Liver (tissue), 9 donors: ENCODE data around the gene DIAPH2. TPM values are rescaled to one million over a fixed set of nuclear protein-coding genes. Genes with fewer than 3 reads are reported as not detected.

Experiments
- DNase-seq: peaks from one replicate; pipeline ENCODE4 v3.0.0-alpha.2; 2017; ENCODE audit warnings: low spot score
- H3K27ac ChIP-seq, 2 donors: one replicate each; pipeline ENCODE4 v1.7.0; 2013; ENCODE audit warnings: inconsistent platforms in 2 of 2, low read length in 2 of 2, control low read depth in 1 of 2, low read depth in 1 of 2, mild to moderate bottlenecking in 1 of 2
- H3K27me3 ChIP-seq, 4 donors: one replicate each; pipeline versions ENCODE4 v1.6.1 to v1.7.0; 2013; ENCODE audit warnings: low read length in 3 of 4, inconsistent platforms in 1 of 4, mild to moderate bottlenecking in 1 of 4, moderate library complexity in 1 of 4; ENCODE audit not compliant: control insufficient read depth in 4 of 4, insufficient read depth in 4 of 4
- H3K36me3 ChIP-seq, 4 donors: one replicate each; pipeline versions ENCODE4 v1.6.1 to v1.7.0; 2013; ENCODE audit warnings: low read length in 3 of 4, mild to moderate bottlenecking in 3 of 4, low read depth in 1 of 4, moderate library complexity in 1 of 4; ENCODE audit not compliant: control insufficient read depth in 4 of 4, insufficient read depth in 3 of 4
- H3K4me1 ChIP-seq, 4 donors: one replicate each; pipeline versions ENCODE4 v1.6.1 to v1.7.0; 2013; ENCODE audit warnings: low read length in 3 of 4, mild to moderate bottlenecking in 3 of 4, moderate library complexity in 1 of 4; ENCODE audit not compliant: control insufficient read depth in 4 of 4, insufficient read depth in 4 of 4
- H3K4me3 ChIP-seq, 3 donors: one replicate each; pipeline versions ENCODE4 v1.6.1 to v1.7.0; 2013; ENCODE audit warnings: low read length in 3 of 3, control low read depth in 1 of 3, low read depth in 1 of 3, mild to moderate bottlenecking in 1 of 3
- H3K9ac ChIP-seq, 2 donors: one replicate each; pipeline ENCODE4 v1.7.0; 2013; ENCODE audit warnings: low read length in 2 of 2, mild to moderate bottlenecking in 2 of 2, moderate library complexity in 2 of 2, control low read depth in 1 of 2, low read depth in 1 of 2
- H3K9me3 ChIP-seq, 4 donors: one replicate each; pipeline versions ENCODE4 v1.6.1 to v1.7.0; 2013; ENCODE audit warnings: low read length in 3 of 4; ENCODE audit not compliant: control insufficient read depth in 4 of 4
- CTCF ChIP-seq: fragments of 150-350 bp; IDR thresholded peaks from 2 replicates; pipeline ENCODE4 v1.5.1; 2017; ENCODE audit warnings: improper control_type of control experiment, low read depth, low read length; ENCODE audit not compliant: missing input control
- EGR1 ChIP-seq, 2 donors: IDR thresholded peaks; 2 replicates each; pipeline ENCODE4 v1.6.1; 2016 to 2018; ENCODE audit warnings: antibody characterized with exemption in 2 of 2, low read depth in 2 of 2
- FOXA1 ChIP-seq: IDR thresholded peaks from 2 replicates; pipeline ENCODE4 v1.6.1; 2016; ENCODE audit warnings: antibody characterized with exemption
- FOXA2 ChIP-seq: IDR thresholded peaks from 2 replicates; pipeline ENCODE4 v1.6.1; 2016; ENCODE audit warnings: antibody characterized with exemption
- GABPA ChIP-seq, 2 donors: IDR thresholded peaks in 1 of 2; conservative IDR thresholded peaks in 1 of 2; 2 replicates each; pipeline ENCODE4 v1.6.1; 2016; ENCODE audit warnings: antibody characterized with exemption in 2 of 2, mild to moderate bottlenecking in 1 of 2, moderate library complexity in 1 of 2
- HNF4A ChIP-seq, 2 donors: conservative IDR thresholded peaks; 2 replicates each; pipeline ENCODE4 v1.6.1; 2016; ENCODE audit warnings: antibody characterized with exemption in 2 of 2, mild to moderate bottlenecking in 2 of 2
- HNF4G ChIP-seq: IDR thresholded peaks from 2 replicates; pipeline ENCODE4 v1.6.1; 2016; ENCODE audit warnings: antibody characterized with exemption
- JUND ChIP-seq, 2 donors: IDR thresholded peaks; 2 replicates each; pipeline ENCODE4 v1.6.1; 2016; ENCODE audit warnings: antibody characterized with exemption in 2 of 2
- MAX ChIP-seq: IDR thresholded peaks from 2 replicates; pipeline ENCODE4 v1.6.1; 2016; ENCODE audit warnings: antibody characterized with exemption
- NR2F2 ChIP-seq: IDR thresholded peaks from 2 replicates; pipeline ENCODE4 v1.6.1; 2016; ENCODE audit warnings: antibody characterized with exemption
- RAD21 ChIP-seq, 2 donors: IDR thresholded peaks; 2 replicates each; pipeline ENCODE4 v1.6.1; 2016; ENCODE audit warnings: antibody characterized with exemption in 2 of 2, mild to moderate bottlenecking in 2 of 2
- REST ChIP-seq: IDR thresholded peaks from 2 replicates; pipeline ENCODE4 v1.6.1; 2016; ENCODE audit warnings: antibody characterized with exemption, mild to moderate bottlenecking
- RXRA ChIP-seq, 2 donors: IDR thresholded peaks; 2 replicates each; pipeline ENCODE4 v1.6.1; 2017 to 2018; ENCODE audit warnings: antibody characterized with exemption in 2 of 2, mild to moderate bottlenecking in 1 of 2
- SP1 ChIP-seq: IDR thresholded peaks from 2 replicates; pipeline ENCODE4 v1.6.1; 2018; ENCODE audit warnings: antibody characterized with exemption, mild to moderate bottlenecking
- TAF1 ChIP-seq: conservative IDR thresholded peaks from 2 replicates; pipeline ENCODE4 v1.6.1; 2016; ENCODE audit warnings: antibody characterized with exemption, mild to moderate bottlenecking
- YY1 ChIP-seq: IDR thresholded peaks from 2 replicates; pipeline ENCODE4 v1.6.1; 2016; ENCODE audit warnings: antibody characterized with exemption, mild to moderate bottlenecking
- ZBTB33 ChIP-seq: IDR thresholded peaks from 2 replicates; pipeline ENCODE4 v1.6.1; 2016; ENCODE audit warnings: antibody characterized with exemption
- WGBS: extraction: QIAGEN DNeasy Blood & Tissue Kit; methylation state at CpG from one replicate; pipeline ENCODE4 v1.1.7; 2013; 5-methylcytosine and 5-hydroxymethylcytosine counted together
- polyA plus RNA-seq, 2 donors: library from polyadenylated mRNA; stranded (reverse) in 1 of 2; unstranded in 1 of 2; fragments of 200-250 nt in 1 of 2; fragments of >200 nt in 1 of 2; fragmentation: Nextera tagmentation in 1 of 2; extraction: Ambion mirVana in 1 of 2; gene quantifications; one replicate each; pipeline versions ENCODE4 v1.2.1 to v1.2.3, GENCODE V29; 2013 to 2015
- total RNA-seq, 2 donors: library from RNA; depleted of rRNA; stranded (reverse); fragments of >200 nt; gene quantifications; one replicate each; pipeline ENCODE4 v1.2.3, GENCODE V29; 2014
- donor health status: healthy.
- donor health status: healthy.
- donor health status: healthy.
- donor health status: healthy.
- donor health status: healthy.

Gene DIAPH2
- total and polyA plus RNA-seq, 4 donors = 2.7 to 16.6 (median 5.3) TPM

GRCh38 chrX:96696462-96696861 lies 11.8 kb downstream of the DIAPH2 start:
- Histone ChIP-seq H3K9me3 (no peaks in the 10 kb centered on the region), H3K9ac (no peak overlapping the region), H3K36me3 (no peaks in the 10 kb centered on the region), H3K4me1 (peaks cover 5 to 14% (median 14%) of the 10 kb centered on the region in 4 donors), H3K27me3 (no peaks in the 10 kb centered on the region), H3K4me3 (no peak overlapping the region), H3K27ac (no peak overlapping the region)
- 94% methylated on average over 4 of the region's 4 CpGs for WGBS
- TF ChIP-seq RAD21 (IDR thresholded peaks at IDR 0.05) = no peak
- no peak for TF ChIP-seq YY1
- no peak for TF ChIP-seq NR2F2
- TF ChIP-seq SP1 = no peak
- TF ChIP-seq HNF4A (conservative IDR thresholded peaks at IDR 0.05) = no peak
- no peak for TF ChIP-seq TAF1
- no peak for TF ChIP-seq ZBTB33
- TF ChIP-seq EGR1 (IDR thresholded peaks at IDR 0.05; ENCODE audit: low read depth in 2 of 2) = no peak
- no peak for TF ChIP-seq REST
- TF ChIP-seq RXRA (IDR thresholded peaks at IDR 0.05) = no peak
- TF ChIP-seq FOXA2 = no peak
- TF ChIP-seq JUND (IDR thresholded peaks at IDR 0.05) = no peak
- TF ChIP-seq GABPA (IDR thresholded peaks at IDR 0.05 in 1 of 2, conservative IDR thresholded peaks at IDR 0.05 in 1 of 2) = no peak
- TF ChIP-seq MAX = no peak
- no peak for TF ChIP-seq FOXA1
- TF ChIP-seq HNF4G = no peak
- no peak for DNase-seq

GRCh38 chrX:96700625-96701024 lies 16.0 kb downstream of the DIAPH2 start:
- no peaks in the 10 kb centered on the region for H3K9me3 ChIP-seq
- no peaks in the 10 kb centered on the region for H3K36me3 ChIP-seq
- no peak overlapping the region for H3K9ac ChIP-seq
- no peaks in the 10 kb centered on the region for H3K27me3 ChIP-seq
- no peaks in the 10 kb centered on the region for H3K4me1 ChIP-seq
- H3K27ac ChIP-seq = no peak overlapping the region
- DNase-seq = no peak
- 96% methylated on average over 1 of the region's 1 CpG for WGBS
- no peak overlapping the region for H3K4me3 ChIP-seq
- no peak for TF ChIP-seq YY1
- no peak for TF ChIP-seq HNF4A (conservative IDR thresholded peaks at IDR 0.05)
- TF ChIP-seq CTCF = no peak
- no peak for TF ChIP-seq HNF4G
